ENCODE data around the gene TIMP3.
"Not testable (repeated sequence)": the region's sequence is repeated elsewhere in the genome, so short reads cannot be mapped to it uniquely, and the experiment has no call there.

The TIMP3 gene

DNA sequence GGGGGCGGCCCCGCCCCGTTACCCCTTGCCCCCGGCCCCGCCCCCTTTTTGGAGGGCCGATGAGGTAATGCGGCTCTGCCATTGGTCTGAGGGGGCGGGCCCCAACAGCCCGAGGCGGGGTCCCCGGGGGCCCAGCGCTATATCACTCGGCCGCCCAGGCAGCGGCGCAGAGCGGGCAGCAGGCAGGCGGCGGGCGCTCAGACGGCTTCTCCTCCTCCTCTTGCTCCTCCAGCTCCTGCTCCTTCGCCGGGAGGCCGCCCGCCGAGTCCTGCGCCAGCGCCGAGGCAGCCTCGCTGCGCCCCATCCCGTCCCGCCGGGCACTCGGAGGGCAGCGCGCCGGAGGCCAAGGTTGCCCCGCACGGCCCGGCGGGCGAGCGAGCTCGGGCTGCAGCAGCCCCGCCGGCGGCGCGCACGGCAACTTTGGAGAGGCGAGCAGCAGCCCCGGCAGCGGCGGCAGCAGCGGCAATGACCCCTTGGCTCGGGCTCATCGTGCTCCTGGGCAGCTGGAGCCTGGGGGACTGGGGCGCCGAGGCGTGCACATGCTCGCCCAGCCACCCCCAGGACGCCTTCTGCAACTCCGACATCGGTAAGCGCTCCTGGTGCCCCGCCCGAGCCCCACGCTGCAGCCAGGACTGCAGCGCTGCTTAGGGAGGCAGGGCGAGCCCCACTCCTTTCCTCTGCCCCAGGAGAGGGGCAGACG lies at the start of gene TIMP3:
TSS of gene TIMP3 (plus strand) at position 169 of the 700 bp plus-strand sequence. CDS start at position 466, 297 bp downstream.
- peak; percentile 81 for DNase-seq (ENCODE audit: low read depth)

DNA sequence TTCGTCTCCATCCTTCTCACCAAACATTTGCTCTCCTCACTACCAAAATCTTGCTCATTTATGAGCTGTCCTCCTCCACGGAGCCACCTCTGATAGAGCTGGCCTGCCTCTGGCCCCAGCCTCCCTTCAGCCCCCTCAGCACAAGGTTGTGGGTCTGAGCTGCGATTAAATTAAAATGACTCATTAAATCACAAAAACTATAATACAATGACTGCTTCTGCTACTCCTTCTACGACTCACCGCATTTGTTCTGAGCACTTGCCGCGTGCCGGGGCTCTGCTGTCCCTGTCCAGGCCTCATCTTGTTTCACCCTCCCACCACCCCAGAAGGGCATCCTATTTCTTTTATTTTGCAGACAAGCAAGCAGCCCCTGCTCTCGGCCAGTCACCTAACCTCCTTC lies 49.2 kb upstream of the TIMP3 start:
- no peak for DNase-seq (ENCODE audit: low read depth)

DNA sequence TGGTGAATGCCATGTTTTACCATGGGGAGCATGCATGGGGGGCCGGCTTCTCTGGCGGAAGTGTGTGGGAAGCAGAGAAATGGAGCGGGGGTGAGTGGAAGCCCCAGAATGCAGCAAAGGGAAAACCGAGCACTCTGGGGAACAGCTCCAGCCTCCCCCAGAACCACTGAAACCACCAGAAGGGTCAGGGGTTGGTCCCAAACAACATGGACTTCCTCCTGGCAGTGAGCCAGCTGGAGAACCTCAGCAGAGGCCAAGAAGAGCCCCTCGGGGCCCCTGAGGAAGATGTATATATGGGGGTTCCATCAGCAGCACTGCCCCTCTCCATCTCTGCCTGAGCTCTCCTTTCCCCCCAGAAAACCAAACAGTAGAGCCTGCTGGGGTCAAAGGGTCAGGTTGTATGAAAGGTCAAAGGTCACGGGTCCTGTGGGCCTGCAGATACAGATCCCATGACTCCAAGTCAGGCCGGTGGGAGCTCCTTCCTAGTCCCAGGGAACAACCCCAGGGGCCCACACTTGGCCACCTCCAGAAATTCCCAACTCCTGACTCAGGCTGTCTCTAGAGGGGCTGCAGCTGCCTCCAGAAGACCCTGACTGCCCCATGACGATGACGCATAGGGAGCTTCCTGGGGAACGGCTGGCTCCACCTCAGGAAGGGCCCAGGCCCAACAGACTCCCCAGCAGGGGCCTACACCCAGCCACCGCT lies 48.5 kb upstream of the TIMP3 start:
- DNase-seq (ENCODE audit: low read depth), result no peak

DNA sequence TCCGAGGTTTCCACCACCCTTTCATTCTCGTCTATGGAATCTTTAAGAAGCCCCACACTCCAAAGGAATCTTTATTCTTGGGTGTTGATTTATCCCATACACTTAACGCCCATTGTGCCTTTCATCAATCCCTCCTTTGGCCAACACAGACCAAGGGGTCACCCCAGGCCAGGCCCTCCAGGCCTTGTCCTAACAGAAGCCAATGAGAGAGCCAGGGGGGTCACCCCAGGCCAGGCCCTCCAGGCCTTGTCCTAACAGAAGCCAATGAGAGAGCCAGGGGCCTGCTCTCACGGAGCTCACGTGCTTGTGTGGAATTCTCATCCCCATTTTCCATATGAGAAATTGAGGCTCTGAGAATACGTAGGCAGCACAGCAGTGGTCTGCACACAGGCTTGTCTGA lies 47.9 kb upstream of the TIMP3 start:
- DNase-seq (ENCODE audit: low read depth), result no peak

DNA sequence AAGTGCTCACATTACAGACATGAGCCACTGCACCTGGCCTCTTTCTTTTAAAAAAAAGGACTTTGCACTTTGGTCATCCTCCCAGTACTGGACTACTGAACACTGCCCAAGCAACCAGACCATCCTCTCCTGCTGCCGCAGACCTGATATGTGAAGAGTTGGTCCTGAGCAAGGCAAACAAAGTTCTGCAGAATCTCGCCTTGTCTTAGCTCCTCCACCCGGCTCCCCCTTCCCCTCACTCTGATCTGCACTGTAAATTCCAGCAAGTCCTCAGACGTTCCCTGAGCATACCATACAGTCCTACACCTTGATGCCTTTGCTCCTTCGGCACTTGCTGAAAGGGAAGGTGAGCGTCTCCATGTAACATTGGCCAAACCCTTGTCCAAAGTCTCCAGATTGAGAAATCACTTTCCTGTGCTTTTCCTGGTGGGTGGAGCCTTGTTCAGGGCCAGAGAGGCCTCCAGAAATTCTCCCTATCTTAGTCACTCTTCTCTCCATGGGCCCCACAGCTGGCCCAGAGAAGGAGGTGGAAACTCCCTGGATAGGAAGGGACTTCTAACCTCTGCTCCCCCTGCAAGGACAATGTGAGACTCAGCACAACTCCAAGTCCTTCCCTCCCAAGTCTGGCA lies 47.0 kb upstream of the TIMP3 start:
- no peak for DNase-seq (ENCODE audit: low read depth)

DNA sequence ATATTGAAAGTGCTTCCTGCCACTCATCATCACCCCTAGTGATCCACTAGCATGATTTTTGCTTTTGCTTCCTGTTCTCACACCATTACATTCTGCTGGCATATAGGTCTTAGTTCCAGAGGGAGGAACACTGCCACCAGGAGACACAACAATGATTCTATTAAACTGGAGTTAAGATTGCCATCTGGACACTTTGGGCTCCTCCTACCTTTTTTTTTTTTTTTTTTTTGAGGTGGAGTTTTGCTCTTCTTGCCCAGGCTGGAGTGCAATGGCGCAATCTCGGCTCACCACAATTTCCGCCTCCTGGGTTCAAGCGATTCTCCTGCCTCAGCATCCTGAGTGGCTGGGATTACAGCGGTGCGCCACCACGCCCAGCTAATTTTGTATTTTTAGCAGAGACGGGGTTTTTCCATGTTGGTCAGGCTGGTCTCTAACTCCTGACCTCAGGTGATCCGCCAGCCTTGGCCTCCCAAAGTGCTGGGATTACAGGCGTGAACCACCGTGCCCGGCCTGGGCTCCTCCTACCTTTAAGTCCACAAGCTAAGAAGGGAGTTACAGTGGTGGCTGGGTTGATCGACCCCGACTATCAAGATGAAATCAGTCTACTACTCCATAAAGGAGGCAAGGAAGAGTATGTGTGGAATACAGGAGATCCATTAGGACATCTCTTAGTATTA lies 44.3 kb upstream of the TIMP3 start:
- DNase-seq (ENCODE audit: low read depth), result not testable (repeated sequence)

DNA sequence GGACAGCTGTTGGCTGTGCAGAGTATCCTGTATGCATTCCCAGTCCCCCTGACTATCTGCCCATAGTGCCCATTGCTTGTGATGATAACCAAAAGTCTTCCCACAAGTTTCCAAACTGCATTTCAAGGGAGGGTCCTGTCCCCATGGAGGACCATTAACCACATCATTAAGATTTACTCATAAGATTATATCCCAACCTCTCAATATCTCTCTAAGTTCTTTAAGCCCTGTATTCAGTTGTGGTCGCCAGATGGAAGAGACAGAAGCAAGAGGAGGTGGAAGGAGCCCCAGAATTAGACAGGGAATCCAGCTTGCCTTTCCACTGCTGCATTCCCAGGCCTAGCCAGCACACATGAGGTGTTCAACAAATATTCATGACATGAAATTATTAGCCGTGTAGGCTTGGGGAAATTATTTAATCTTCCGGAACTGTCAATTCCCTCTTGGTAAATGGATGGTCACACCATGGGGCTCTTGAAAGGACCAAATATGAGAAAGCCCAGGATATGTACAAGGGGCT lies 42.6 kb upstream of the TIMP3 start:
- DNase-seq (ENCODE audit: low read depth), result no peak

DNA sequence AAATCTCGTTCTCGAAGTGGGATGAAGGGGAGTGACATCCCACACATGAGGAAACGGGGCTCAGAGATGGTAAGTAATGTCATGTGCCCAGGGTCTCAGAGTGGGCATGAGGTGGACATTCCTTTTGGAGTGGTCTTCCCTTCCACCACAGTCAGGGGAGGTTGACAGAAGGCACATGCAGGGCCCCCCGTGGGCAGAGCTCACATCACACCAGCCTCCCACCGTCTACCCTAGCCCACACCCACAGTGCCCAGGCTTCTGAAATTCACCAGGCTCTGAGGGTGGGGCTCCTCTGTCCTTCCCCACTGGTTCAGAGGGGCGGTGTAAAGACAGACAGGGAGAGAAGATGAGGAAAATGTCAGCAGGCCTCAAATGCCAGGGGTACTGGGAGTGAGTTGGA lies 41.1 kb upstream of the TIMP3 start:
- no peak for DNase-seq (ENCODE audit: low read depth)

DNA sequence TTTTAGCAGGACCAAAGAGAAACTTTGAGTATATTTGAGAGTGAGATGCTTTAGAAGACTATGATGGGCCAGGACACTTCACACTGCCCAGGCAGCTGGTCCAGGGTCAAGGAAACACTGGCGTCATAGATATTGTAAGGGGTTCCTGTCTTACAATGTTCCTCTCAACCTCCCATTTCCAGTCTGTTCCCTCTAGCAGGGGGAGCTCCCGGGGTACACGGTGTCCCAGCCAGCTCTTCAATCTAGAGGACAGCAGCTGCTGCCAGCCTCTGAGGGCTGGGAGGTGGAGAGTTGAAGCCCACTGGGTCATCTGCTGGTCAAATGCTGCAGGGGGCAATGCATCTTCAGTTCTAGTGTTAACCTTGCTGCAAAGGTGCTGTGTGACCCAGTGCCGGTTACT lies 40.7 kb upstream of the TIMP3 start:
- DNase-seq (ENCODE audit: low read depth), result no peak

DNA sequence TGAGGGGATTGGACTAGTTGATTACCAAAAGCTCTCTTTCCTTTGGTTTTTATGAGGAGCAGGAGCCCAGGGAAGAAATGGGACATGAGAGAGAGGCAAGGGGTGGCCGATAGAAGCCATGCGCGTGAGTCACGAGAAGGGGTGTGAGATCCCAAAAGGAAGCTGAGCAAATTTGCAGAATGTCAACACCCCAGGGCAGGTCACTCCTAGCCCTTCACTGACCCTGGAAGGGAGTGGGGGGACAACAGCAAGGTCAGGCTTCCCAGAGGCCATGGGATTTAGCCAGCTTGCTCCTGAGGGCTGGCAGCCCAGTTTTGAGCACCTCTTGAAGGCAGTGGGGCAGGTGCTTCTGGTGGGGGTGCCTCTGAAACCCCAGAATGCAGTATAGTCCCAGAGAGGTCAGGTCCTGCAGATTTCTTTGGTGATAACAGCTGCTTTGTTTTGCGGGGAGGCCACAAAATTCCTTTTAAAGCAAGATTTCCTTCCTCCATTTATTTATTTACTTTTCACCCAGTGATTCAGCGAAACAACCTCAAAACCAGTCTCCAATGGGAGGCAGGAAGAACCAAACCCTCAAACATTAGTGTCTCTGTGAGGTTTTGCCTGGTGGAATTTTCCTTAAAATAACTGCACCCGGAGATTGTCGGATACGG lies 40.1 kb upstream of the TIMP3 start:
- no peak for DNase-seq (ENCODE audit: low read depth)

DNA sequence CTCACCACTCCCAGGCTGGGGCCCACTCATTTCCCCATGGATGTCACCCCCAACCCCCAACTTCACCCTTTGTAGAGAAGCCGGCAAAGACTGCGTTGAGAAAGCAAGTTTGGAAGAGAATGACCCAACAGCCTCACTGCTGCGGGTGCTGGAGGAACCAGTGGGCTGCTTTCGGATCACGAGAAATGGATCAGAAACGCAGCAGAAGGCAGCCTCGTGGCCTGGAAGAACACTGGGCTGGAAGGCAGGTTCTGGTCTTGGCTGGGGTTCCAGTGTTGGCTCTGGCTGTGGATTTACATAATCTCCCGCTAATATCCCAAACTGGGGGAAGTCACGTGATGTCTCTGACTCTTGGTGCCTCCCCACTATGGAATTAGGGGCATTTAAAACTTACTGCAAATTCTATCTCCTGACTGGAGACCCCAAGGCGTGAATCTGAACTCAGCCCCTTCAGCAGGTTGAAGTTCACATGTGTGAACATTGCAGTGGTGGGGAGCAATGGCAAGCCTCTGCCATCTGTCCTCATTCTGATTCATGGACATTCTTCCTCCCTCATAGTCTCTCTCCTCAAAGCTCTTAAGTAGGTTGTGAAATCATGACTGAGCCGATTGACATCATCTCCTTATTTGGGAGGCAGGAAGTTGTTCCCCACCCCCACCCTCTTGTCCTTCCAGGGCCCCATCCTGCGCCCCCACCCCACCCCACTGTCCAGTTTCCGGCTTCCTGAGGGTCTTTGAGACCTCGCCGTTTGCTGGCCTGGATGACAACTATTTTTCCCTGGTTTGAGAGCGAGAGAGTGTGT lies 37.0 kb upstream of the TIMP3 start:
- peak; percentile 57 for DNase-seq (ENCODE audit: low read depth)

DNA sequence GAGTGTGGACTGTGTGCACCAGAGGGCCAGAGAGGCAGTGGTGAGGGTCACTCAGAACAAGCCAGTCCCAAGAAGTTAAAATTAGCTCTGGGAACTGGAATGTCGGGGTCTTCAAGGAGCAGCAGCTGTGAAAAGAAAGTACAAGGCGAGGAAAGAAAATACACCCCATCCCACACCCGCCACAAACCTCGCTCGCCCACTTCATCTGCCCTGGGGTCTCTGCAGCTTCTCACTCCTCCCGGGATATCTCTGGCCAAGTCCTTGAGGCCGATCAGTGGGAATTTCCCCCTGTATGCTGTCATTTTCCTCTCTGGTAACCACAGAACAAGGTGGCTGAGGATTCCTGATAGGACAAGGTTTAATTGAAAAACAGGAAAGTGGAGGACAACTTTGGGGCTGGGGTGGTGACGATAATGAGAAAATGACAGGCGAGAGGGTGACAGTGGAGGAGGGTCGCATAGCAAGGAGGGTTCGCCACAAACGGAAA lies 36.3 kb upstream of the TIMP3 start:
- DNase-seq (ENCODE audit: low read depth), result no peak

DNA sequence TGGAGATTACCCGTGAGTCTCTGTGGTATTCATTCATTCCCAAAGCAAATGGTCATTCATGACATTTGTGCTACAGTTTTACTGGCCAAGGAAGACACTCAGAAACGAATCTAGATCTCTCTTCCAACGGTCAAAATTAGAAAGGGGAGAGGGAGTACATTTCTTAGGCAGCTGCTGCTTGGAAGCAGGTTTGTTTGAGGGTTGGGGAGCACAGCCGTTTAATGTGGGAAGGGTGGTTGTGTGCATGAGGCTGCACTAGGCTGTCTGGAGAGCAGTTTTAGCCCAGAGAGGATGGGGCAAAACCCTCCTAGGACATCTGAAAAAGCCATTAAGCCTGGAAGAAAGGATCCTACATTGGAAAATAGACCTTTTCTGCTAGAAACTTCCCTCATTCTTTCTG lies 29.7 kb upstream of the TIMP3 start:
- DNase-seq (ENCODE audit: low read depth), result no peak

DNA sequence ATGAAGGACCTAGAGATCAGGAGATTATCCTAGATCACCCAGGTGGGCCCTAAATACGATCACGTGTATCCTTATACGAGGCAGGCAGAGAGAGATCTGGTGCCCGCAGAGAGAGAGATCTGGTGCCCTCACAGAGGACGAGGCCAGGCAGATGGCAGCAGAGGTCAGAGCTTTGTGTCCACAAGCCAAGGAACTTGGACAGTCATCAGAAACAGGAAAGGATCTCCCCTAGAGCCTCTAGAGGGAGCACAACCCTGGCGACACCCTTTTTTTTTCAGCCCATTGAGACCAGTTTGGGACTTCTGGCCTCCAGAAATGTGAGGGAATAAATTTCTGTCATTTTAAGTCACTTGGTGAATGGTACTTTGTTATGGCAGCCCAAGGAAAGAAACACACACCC lies 25.5 kb upstream of the TIMP3 start:
- no peak for DNase-seq (ENCODE audit: low read depth)

DNA sequence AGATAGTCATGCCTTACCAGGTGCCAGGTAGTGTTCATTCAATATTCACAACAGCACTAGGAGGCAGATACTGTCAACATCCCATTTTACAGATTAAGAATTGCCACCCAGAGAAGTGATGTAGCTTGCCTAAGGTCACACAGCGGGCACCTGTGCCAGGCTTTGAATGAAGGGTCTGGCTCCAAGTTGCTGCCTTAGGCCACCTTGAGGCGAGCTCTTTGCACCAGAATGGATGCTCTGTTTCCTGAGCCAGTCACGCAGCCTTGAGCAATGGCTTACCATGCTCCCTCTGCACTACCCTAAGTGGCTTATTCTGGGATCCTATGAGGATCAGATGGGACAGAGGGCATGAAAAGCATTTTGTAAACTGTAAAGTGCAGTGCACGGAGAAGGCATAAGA lies 25.1 kb upstream of the TIMP3 start:
- no peak for DNase-seq (ENCODE audit: low read depth)

DNA sequence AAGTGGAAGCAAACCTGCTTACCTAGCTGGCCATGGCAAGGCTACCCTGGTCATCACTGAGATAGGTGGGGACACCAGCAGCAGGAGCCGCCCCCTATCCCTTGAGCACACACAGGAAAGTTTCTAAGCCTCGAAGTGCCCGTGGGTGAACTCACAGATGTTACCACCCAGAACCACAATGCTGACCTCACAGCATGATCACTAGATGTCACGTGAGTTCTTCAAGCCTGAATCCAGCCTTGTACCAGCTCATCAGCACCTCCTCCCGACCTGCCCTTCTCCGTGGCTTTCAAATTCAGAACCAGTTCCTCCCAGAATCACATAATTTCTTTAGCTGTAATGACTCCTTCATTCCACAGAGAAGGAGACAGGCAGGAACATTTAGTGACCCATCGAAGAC lies 24.7 kb upstream of the TIMP3 start:
- DNase-seq (ENCODE audit: low read depth), result no peak

DNA sequence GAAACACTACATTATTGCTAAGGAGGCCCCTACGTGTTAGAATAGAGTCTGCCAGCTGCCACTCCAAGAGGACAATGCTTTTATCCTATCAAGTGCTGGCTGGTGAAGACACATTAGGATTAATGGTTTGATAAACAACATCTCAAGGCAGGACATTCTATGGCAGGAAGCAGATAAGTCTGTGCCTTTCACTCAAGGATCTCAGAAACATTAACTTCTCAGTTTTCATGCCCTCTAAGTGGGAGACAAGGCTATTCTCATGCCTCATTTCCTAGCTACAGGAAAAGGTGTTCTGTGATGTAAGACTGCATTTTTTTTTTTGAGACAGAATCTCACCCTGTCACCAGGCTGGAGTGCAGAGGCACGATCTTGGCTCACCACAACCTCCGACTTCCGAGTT lies 23.5 kb upstream of the TIMP3 start:
- no peak for DNase-seq (ENCODE audit: low read depth)

DNA sequence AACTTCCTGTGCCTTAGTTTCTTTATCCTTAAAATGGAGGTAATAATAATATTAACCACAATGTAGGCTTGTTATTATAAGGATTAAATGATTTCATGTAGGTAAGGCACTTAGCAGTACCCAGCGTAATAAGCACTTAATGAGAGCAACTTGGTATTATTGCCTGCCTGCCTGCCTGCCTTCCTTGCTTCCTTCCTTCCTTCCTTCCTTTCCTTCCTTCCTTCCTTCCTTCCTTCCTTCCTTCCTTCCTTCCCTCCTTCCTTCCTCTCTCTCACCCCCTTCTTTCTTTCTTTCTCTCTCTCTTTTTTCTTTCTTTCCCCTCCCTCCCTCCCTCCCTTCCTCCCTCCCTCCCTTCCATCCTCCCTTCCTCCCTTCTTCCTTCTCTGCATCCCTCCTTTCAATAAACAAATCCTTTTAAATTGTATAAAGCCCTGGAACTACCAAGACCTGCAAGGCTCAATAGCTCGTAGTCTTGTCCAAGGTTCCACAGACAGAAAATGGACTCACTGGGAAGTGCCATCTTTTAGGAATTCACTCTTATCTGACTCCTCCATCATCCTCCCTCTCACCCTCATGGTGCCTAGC lies 20.7 kb upstream of the TIMP3 start:
- DNase-seq (ENCODE audit: low read depth), result no peak

DNA sequence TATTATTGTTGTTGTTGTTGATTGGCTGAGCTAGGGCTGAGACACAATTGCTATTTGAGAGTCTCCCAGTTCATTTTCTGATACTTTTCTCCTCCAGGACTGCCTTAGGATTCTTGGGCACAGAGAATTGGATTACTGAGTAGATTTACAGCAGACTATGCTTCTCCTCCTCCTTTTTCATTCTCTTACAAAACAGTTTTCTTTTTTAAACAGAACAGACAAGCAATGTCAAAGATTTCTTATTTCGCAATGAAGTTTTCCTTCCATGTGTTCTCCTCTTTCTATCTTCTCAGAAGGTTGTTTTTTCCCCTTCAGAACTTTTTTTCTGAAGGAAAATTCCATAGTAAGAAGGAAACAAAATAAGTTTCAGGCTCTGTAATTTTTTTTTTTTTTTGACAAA lies 19.8 kb upstream of the TIMP3 start:
- no peak for DNase-seq (ENCODE audit: low read depth)

DNA sequence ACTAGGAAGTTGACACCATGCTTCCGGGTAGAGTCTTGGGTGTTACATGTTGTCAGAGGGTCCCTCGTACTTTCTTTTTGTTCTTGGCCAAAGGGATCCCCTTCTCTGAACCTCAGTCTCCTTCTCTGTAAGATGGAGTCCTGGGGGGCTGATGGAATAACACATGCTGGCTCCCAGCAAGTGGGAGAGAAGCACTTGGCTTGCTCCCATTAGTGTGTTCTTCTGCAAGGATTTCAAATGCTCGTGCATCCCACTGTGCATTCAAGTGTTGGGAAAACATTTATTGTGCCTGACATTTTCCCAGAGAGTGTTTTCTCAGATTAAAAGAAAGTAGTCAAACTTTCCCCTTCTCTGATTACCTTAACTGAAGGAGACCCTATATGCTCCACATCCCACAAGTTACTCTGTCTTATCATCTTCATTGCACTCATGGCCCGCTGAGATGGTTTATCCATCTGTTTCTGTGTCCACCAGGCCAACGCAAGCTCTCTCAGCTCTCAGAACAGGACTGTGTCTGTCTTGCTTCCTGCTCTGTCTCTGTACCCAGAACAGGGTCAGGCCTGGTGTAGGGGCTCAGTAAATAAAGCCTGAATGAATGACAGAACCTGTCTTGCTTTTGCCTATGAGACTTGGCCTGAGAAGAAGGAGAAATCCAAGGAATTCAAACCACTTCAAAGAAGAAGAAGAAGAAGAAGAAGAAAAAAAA lies 16.0 kb upstream of the TIMP3 start:
- no peak for DNase-seq (ENCODE audit: low read depth)

Data from GM04504 (cell line).